Measurements from ENCODE around the gene GRHL1.

GRHL1 gene

DNA sequence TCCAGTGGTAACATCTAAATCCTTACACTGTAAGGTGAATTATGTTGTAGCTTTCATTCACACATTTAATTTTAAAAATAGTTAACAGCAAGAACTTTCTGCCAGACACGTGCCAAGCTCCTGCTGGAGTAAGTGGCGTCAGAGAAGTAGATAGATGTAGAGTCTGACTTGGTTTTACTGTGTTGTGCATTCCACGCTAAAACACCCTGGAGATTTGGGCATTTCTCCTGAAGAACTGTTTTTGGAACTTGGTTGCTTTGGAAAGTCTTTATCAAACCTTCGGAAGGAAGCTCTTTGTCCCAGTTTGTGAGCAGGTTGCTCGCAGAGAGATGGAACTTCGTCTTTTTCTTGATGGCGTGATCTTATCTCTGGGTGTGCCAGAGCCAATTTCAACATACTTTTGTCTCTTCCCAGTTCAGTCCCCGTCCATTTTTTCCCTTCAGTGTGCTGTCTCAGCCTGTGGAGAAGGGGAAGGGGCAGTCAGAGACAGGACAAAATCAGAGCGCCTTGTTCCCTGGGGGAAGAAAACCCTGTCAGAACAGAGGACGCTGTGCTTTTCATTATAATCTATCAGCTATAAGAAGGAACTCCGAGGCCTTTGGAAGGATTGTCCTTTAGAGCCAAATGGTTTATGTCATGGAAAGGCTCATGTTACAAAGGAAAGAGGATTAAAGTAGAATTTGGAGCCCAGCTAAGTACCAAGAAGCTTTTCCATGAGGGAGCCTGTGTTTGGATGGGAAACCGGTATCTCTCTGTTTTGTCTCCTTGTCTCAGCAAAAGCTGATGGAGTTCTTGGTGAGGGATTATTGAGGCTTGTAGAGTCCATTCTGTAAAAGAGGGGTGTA lies 18.9 kb downstream of the GRHL1 start:
- H3K27ac ChIP-seq (ENCODE audit: low read depth, low read length) = no peak overlapping the region
- peaks cover 0 to 17% (median 4%) of the 10 kb centered on the region in 5 donors for H3K4me1 ChIP-seq (ENCODE audit: control insufficient read depth in 5 of 5, insufficient read depth in 5 of 5, low read length in 5 of 5)
- H3K9ac ChIP-seq (ENCODE audit: low read length in 5 of 5) = peak overlapping the region in 2 of 5 donors; percentile 8 to 34
- H3K4me3 ChIP-seq (ENCODE audit: low read depth in 1 of 5, low read length in 5 of 5) = peak overlapping the region in 1 of 5 donors; percentile 5
- peaks cover 0 to 10% (median 7%) of the 10 kb centered on the region in 5 donors for H3K36me3 ChIP-seq (ENCODE audit: control insufficient read depth in 5 of 5, insufficient read depth in 5 of 5, low read length in 5 of 5)
- no peaks in the 10 kb centered on the region for H3K9me3 ChIP-seq (ENCODE audit: control insufficient read depth in 5 of 5, low read length in 5 of 5)
- no peaks in the 10 kb centered on the region for H3K27me3 ChIP-seq (ENCODE audit: control insufficient read depth in 5 of 5, insufficient read depth in 4 of 5, low read length in 5 of 5)

GRCh38 chr2:9971105-9971818 lies 19.8 kb downstream of the GRHL1 start:
- Histone ChIP-seq H3K9ac (ENCODE audit: low read length in 5 of 5) (no peak overlapping the region), H3K27ac (ENCODE audit: low read depth, low read length) (no peak overlapping the region), H3K27me3 (ENCODE audit: control insufficient read depth in 5 of 5, insufficient read depth in 4 of 5, low read length in 5 of 5) (no peaks in the 10 kb centered on the region), H3K36me3 (ENCODE audit: control insufficient read depth in 5 of 5, insufficient read depth in 5 of 5, low read length in 5 of 5) (peaks cover 0 to 8% (median 4%) of the 10 kb centered on the region in 5 donors), H3K4me3 (ENCODE audit: low read depth in 1 of 5, low read length in 5 of 5) (no peak overlapping the region), H3K9me3 (ENCODE audit: control insufficient read depth in 5 of 5, low read length in 5 of 5) (no peaks in the 10 kb centered on the region), H3K4me1 (ENCODE audit: control insufficient read depth in 5 of 5, insufficient read depth in 5 of 5, low read length in 5 of 5) (peaks cover 4 to 20% (median 8%) of the 10 kb centered on the region in 5 donors)

GRCh38 chr2:9971890-9972289 lies 20.4 kb downstream of the GRHL1 start:
- Histone ChIP-seq H3K9ac (ENCODE audit: low read length in 5 of 5) (no peak overlapping the region), H3K27ac (ENCODE audit: low read depth, low read length) (no peak overlapping the region), H3K4me3 (ENCODE audit: low read depth in 1 of 5, low read length in 5 of 5) (no peak overlapping the region), H3K9me3 (ENCODE audit: control insufficient read depth in 5 of 5, low read length in 5 of 5) (no peaks in the 10 kb centered on the region), H3K36me3 (ENCODE audit: control insufficient read depth in 5 of 5, insufficient read depth in 5 of 5, low read length in 5 of 5) (peaks cover 0 to 8% (median 4%) of the 10 kb centered on the region in 5 donors), H3K27me3 (ENCODE audit: control insufficient read depth in 5 of 5, insufficient read depth in 4 of 5, low read length in 5 of 5) (no peaks in the 10 kb centered on the region), H3K4me1 (ENCODE audit: control insufficient read depth in 5 of 5, insufficient read depth in 5 of 5, low read length in 5 of 5) (peaks cover 4 to 26% (median 10%) of the 10 kb centered on the region in 5 donors)

- Histone ChIP-seq H3K27ac (ENCODE audit: low read depth, low read length) (no peak overlapping the region), H3K4me1 (ENCODE audit: control insufficient read depth in 5 of 5, insufficient read depth in 5 of 5, low read length in 5 of 5) (peaks cover 4 to 26% (median 10%) of the 10 kb centered on the region in 5 donors), H3K36me3 (ENCODE audit: control insufficient read depth in 5 of 5, insufficient read depth in 5 of 5, low read length in 5 of 5) (peaks cover 0 to 8% (median 1%) of the 10 kb centered on the region in 5 donors)
Measured at GRCh38 chr2:9972621-9973479, 21.4 kb downstream of the GRHL1 start.

GRCh38 chr2:9973690-9974089 lies 22.2 kb downstream of the GRHL1 start:
- Histone ChIP-seq H3K9me3 (ENCODE audit: control insufficient read depth in 5 of 5, low read length in 5 of 5) (no peaks in the 10 kb centered on the region), H3K4me1 (ENCODE audit: control insufficient read depth in 5 of 5, insufficient read depth in 5 of 5, low read length in 5 of 5) (peaks cover 4 to 26% (median 10%) of the 10 kb centered on the region in 5 donors), H3K27me3 (ENCODE audit: control insufficient read depth in 5 of 5, insufficient read depth in 4 of 5, low read length in 5 of 5) (no peaks in the 10 kb centered on the region), H3K9ac (ENCODE audit: low read length in 5 of 5) (no peak overlapping the region), H3K36me3 (ENCODE audit: control insufficient read depth in 5 of 5, insufficient read depth in 5 of 5, low read length in 5 of 5) (peaks cover 0 to 8% (median 0%) of the 10 kb centered on the region in 5 donors), H3K4me3 (ENCODE audit: low read depth in 1 of 5, low read length in 5 of 5) (no peak overlapping the region), H3K27ac (ENCODE audit: low read depth, low read length) (no peak overlapping the region)

More at GRCh38 chr2:9972621-9973479, 21.4 kb downstream of the GRHL1 start:
- Histone ChIP-seq H3K9me3 (ENCODE audit: control insufficient read depth in 5 of 5, low read length in 5 of 5) (no peaks in the 10 kb centered on the region), H3K27me3 (ENCODE audit: control insufficient read depth in 5 of 5, insufficient read depth in 4 of 5, low read length in 5 of 5) (no peaks in the 10 kb centered on the region), H3K4me3 (ENCODE audit: low read depth in 1 of 5, low read length in 5 of 5) (no peak overlapping the region), H3K9ac (ENCODE audit: low read length in 5 of 5) (no peak overlapping the region)

GRCh38 chr2:9974343-9974742 lies 22.9 kb downstream of the GRHL1 start:
- Histone ChIP-seq H3K4me1 (ENCODE audit: control insufficient read depth in 5 of 5, insufficient read depth in 5 of 5, low read length in 5 of 5) (peaks cover 4 to 26% (median 10%) of the 10 kb centered on the region in 5 donors), H3K27me3 (ENCODE audit: control insufficient read depth in 5 of 5, insufficient read depth in 4 of 5, low read length in 5 of 5) (no peaks in the 10 kb centered on the region), H3K36me3 (ENCODE audit: control insufficient read depth in 5 of 5, insufficient read depth in 5 of 5, low read length in 5 of 5) (peaks cover 0 to 8% (median 0%) of the 10 kb centered on the region in 5 donors), H3K27ac (ENCODE audit: low read depth, low read length) (no peak overlapping the region), H3K4me3 (ENCODE audit: low read depth in 1 of 5, low read length in 5 of 5) (no peak overlapping the region), H3K9ac (ENCODE audit: low read length in 5 of 5) (no peak overlapping the region), H3K9me3 (ENCODE audit: control insufficient read depth in 5 of 5, low read length in 5 of 5) (no peaks in the 10 kb centered on the region)

- H3K36me3 ChIP-seq (ENCODE audit: control insufficient read depth in 5 of 5, insufficient read depth in 5 of 5, low read length in 5 of 5) = peaks cover 0 to 8% (median 0%) of the 10 kb centered on the region in 5 donors
- H3K27ac ChIP-seq (ENCODE audit: low read depth, low read length) = no peak overlapping the region
- H3K4me3 ChIP-seq (ENCODE audit: low read depth in 1 of 5, low read length in 5 of 5) = no peak overlapping the region
- no peak overlapping the region for H3K9ac ChIP-seq (ENCODE audit: low read length in 5 of 5)
- H3K27me3 ChIP-seq (ENCODE audit: control insufficient read depth in 5 of 5, insufficient read depth in 4 of 5, low read length in 5 of 5) = no peaks in the 10 kb centered on the region
- H3K9me3 ChIP-seq (ENCODE audit: control insufficient read depth in 5 of 5, low read length in 5 of 5) = no peaks in the 10 kb centered on the region
- H3K4me1 ChIP-seq (ENCODE audit: control insufficient read depth in 5 of 5, insufficient read depth in 5 of 5, low read length in 5 of 5) = peaks cover 4 to 23% (median 10%) of the 10 kb centered on the region in 5 donors
Measured at GRCh38 chr2:9975328-9975727, 23.8 kb downstream of the GRHL1 start.

GRCh38 chr2:9975805-9976447 lies 24.4 kb downstream of the GRHL1 start:
- Histone ChIP-seq H3K36me3 (ENCODE audit: control insufficient read depth in 5 of 5, insufficient read depth in 5 of 5, low read length in 5 of 5) (peaks cover 0 to 8% (median 0%) of the 10 kb centered on the region in 5 donors), H3K4me1 (ENCODE audit: control insufficient read depth in 5 of 5, insufficient read depth in 5 of 5, low read length in 5 of 5) (peaks cover 4 to 17% (median 10%) of the 10 kb centered on the region in 5 donors), H3K9me3 (ENCODE audit: control insufficient read depth in 5 of 5, low read length in 5 of 5) (no peaks in the 10 kb centered on the region), H3K9ac (ENCODE audit: low read length in 5 of 5) (no peak overlapping the region), H3K27me3 (ENCODE audit: control insufficient read depth in 5 of 5, insufficient read depth in 4 of 5, low read length in 5 of 5) (no peaks in the 10 kb centered on the region), H3K27ac (ENCODE audit: low read depth, low read length) (no peak overlapping the region), H3K4me3 (ENCODE audit: low read depth in 1 of 5, low read length in 5 of 5) (no peak overlapping the region)

GRCh38 chr2:9979977-9980376 lies 28.5 kb downstream of the GRHL1 start:
- no peak overlapping the region for H3K4me3 ChIP-seq (ENCODE audit: low read depth in 1 of 5, low read length in 5 of 5)
- no peaks in the 10 kb centered on the region for H3K9me3 ChIP-seq (ENCODE audit: control insufficient read depth in 5 of 5, low read length in 5 of 5)

More at GRCh38 chr2:9979977-9980376, 28.5 kb downstream of the GRHL1 start:
- H3K4me1 ChIP-seq (ENCODE audit: control insufficient read depth in 5 of 5, insufficient read depth in 5 of 5, low read length in 5 of 5) = peaks cover 0 to 37% (median 26%) of the 10 kb centered on the region in 5 donors
- no peak overlapping the region for H3K9ac ChIP-seq (ENCODE audit: low read length in 5 of 5)
- peaks cover 0 to under 1% (median 0%) of the 10 kb centered on the region in 5 donors for H3K36me3 ChIP-seq (ENCODE audit: control insufficient read depth in 5 of 5, insufficient read depth in 5 of 5, low read length in 5 of 5)
- no peaks in the 10 kb centered on the region for H3K27me3 ChIP-seq (ENCODE audit: control insufficient read depth in 5 of 5, insufficient read depth in 4 of 5, low read length in 5 of 5)
- H3K27ac ChIP-seq (ENCODE audit: low read depth, low read length) = no peak overlapping the region

Measured in subcutaneous abdominal adipose tissue (tissue), 5 donors.